ENCODE results near the gene PRKN.

DNA sequence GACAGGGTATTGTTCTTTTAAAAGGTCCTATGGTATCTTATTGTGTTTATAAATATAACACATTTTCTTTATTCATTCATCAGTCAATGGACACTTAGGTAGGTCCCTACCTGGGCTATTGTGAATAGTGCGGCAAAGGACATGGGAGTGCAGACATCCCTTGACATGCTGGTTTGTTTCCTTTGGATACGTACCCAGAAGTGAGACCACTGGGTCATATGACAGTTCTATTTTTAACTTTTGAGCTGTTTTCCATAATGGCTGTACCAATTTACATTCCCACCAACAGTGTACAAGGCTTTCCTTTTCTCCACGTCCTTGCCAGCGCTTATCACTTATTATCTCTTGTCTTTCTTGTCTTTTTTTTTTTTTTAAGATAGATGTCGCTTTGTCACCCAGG is 627.5 kb downstream of the PRKN start:
- TF ChIP-seq, protein P1, sequence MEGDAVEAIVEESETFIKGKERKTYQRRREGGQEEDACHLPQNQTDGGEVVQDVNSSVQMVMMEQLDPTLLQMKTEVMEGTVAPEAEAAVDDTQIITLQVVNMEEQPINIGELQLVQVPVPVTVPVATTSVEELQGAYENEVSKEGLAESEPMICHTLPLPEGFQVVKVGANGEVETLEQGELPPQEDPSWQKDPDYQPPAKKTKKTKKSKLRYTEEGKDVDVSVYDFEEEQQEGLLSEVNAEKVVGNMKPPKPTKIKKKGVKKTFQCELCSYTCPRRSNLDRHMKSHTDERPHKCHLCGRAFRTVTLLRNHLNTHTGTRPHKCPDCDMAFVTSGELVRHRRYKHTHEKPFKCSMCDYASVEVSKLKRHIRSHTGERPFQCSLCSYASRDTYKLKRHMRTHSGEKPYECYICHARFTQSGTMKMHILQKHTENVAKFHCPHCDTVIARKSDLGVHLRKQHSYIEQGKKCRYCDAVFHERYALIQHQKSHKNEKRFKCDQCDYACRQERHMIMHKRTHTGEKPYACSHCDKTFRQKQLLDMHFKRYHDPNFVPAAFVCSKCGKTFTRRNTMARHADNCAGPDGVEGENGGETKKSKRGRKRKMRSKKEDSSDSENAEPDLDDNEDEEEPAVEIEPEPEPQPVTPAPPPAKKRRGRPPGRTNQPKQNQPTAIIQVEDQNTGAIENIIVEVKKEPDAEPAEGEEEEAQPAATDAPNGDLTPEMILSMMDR (IDR thresholded peaks at IDR 0.05) = no peak
- no peak for TF ChIP-seq EP300 (IDR thresholded peaks at IDR 0.05)
